ENCODE results near the gene ACBD7. TPM values are rescaled to one million over a fixed set of nuclear protein-coding genes. Genes with fewer than 3 reads are reported as not detected.

The ACBD7 gene
- total RNA-seq, 1 donor from 2014 or later, result not detected

Other genes with a start within 250 kb of the ACBD7 start
- 3.1 TPM for gene SUV39H2, start 209.9 kb downstream of the ACBD7 start, total RNA-seq
- 1.7 TPM for gene DCLRE1C, start 134.7 kb downstream of the ACBD7 start, total RNA-seq
- gene MEIG1, start 129.4 kb downstream of the ACBD7 start, total RNA-seq, result not detected
- not detected for gene OLAH, start 44.8 kb downstream of the ACBD7 start, total RNA-seq
- 6.1 TPM for gene RPP38, start 8.6 kb upstream of the ACBD7 start, total RNA-seq
- gene NMT2, start 79.9 kb upstream of the ACBD7 start, total RNA-seq, result 19.4 TPM

All from left lobe of liver (tissue), 1 donor.